Measurements from ENCODE around the gene FYN.

FYN gene

DNA sequence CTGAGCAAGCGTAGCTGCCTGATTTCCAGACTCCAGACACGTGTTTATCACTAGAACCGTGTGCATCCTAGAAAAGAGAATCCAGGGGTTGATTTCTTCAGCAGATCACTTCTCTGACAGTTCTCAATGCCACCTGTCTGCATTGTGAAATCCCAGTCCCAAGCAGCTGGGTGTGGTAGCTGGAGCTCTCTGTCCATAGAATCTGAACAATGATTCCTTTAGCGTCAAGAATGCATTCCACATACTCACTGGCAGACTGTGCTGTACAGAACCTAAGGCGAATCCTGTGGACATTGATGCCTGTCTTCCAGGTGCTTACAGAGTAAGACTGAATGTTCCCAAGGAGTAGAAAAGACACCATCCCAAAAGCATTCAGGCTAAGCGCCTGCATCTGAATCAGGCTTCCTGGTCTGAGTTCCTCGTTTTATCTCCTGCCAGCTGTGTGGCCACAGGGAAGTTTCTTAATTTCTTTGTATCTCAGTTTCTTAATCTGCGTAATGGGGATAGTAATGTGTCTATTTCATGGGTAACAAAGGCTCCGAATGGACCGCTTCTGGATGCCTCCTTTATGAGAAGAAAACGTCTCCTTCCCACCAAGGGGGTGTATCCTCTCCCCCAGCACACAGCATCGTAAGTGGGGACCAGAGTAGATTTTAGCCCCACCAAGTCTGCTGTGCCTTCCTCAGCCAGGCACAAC is 257.2 kb downstream of the FYN start:
- no peak for DNase-seq

DNA sequence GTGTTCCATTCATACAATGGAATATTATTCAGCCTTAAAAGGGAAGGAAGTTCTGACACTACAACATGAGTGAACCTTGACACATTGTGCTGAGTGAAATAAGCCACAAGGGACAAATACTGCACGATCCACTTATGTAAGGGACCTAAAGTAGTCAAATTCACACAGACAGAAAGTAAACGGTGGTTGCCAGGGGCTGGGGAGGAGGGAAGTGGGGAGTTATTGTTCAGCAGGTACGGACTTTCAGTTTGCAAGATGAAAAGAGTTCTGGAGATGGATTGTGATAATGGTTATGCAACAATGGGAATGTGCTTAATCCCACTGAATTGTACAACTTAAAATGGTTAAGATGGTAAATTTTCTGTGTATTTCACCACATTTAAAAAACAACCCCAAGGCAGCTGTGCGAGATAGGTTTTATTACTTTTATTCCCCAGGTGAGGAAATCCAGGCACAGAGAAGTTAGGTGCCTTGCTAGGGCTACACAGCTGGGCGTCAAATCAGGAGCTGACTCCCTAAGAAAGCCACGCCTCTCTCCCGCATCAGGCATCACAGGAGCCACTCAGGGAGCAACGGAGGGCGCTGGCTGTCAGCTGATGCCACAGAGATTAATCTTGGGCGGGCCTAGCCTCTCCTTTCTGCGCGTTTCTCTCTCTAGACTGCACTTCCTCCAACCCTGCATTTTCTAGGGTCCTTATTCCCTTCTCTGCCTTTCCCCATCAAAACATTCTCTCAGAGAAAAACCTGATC is 258.2 kb downstream of the FYN start:
- DNase-seq = peak; percentile 35

GRCh38 chr6:111612379-111612778 is 260.9 kb downstream of the FYN start:
- DNase-seq = no peak

GRCh38 chr6:111610548-111611172 is 262.6 kb downstream of the FYN start:
- no peak for DNase-seq
